ENCODE measurements around the gene SLN. TPM values are rescaled to one million over a fixed set of nuclear protein-coding genes. Genes with fewer than 3 reads are reported as not detected.

Gene SLN
- total RNA-seq: 136 TPM

GRCh38 chr11:107711861-107712755 is at the start of gene SLN:
TSS of gene SLN (minus strand) at chr11:107712056.

Other genes with a start within 250 kb of the SLN start
- gene ALKBH8, start 146.3 kb downstream of the SLN start, total RNA-seq: 18.9 TPM
- 30.2 TPM for gene ELMOD1, start 120.9 kb downstream of the SLN start, total RNA-seq
- 8.1 TPM for gene SLC35F2, start 146.7 kb upstream of the SLN start, total RNA-seq
- gene RAB39A, start 216.4 kb upstream of the SLN start, total RNA-seq: 16.5 TPM

Measured in camera-type eye (tissue), 1 donor.